Measurements from ENCODE around the gene BICD1.

GRCh38 chr12:32365473-32366064, 258.9 kb downstream of the BICD1 start:
- TF ChIP-seq POLR2A (IDR thresholded peaks at IDR 0.05; ENCODE audit: low read depth, low read length) (no peak), TAF1 (IDR thresholded peaks at IDR 0.05; ENCODE audit: borderline replicate concordance, low read depth, low read length) (no peak), POLR2AphosphoS5 (IDR thresholded peaks at IDR 0.05; ENCODE audit: low read depth, low read length) (no peak)

All from GM12892 (cell line).